ENCODE data around the gene MUC20. TPM values are rescaled to one million over a fixed set of nuclear protein-coding genes. Genes with fewer than 3 reads are reported as not detected.

MUC20 gene
- total and polyA plus RNA-seq, 7 experiments from 2014 or later: 0.66 to 17.8 (median 12.2) TPM

DNA sequence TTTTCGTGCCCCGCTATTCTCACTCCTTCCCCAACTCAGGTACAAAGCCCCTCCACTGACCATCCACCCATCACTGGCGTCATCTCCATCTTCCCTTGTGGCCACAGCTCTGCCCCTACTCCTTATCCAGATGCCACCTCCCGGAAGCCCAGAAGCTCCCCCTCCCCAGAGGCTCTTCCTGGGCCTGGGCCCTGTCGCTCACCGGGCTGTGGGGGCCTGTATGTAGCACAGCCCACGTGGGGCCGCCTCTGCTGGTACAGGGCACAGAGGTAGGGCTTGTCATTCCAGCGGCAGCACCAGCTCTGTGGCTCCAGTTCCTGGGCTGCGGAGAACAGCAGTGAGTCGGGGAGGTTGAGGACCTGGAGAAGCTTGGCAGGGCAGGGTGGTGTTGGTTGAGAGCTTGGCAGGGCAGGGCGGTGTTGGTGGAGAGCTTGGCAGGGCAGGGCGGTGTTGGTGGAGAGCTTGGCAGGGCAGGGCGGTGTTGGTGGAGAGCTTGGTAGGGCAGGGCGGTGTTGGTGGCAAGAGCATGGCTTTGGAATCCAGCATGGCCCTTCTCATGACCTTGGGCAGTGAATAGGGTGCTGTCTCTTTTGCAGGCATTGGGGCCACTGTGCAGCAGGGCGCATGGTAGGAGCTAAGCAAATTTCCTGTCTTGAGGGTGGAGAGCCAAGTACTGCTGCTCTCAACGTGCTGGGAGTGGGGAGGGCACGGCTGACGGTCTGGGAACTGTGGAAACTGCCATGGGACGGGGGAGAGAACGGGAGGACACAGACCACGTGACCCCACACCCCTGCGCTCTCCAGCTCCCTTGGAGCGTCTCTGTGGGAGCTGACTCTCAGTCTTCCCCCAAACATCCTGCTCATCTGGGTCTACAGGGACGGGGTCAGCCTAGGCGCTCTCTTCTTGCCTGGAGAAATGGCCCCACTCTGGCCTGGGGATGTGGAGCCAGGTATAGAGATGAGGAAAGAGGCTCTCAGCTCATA, 43.4 kb downstream of the MUC20 start:
- Mint-ChIP-seq H3K36me3 (no peaks in the 10 kb centered on the region), H3K9me3 (peaks cover 0 to 6% (median 0%) of the 10 kb centered on the region in 11 donors), H3K27ac (no peak overlapping the region), H3K4me3 (peak overlapping the region in 1 of 10 donors; percentile 74), H3K4me1 (peaks cover 0 to 4% (median 0%) of the 10 kb centered on the region in 7 donors), H3K27me3 (peaks cover 18 to 38% (median 31%) of the 10 kb centered on the region in 5 donors)
- Histone ChIP-seq H3K4me1 (ENCODE audit: control insufficient read depth in 2 of 2, insufficient read depth in 2 of 2, low read length in 2 of 2) (no peaks in the 10 kb centered on the region), H3K27me3 (ENCODE audit: control insufficient read depth in 2 of 2, insufficient read depth in 2 of 2, low read length in 2 of 2) (no peaks in the 10 kb centered on the region), H3K27ac (ENCODE audit: low read depth, low read length) (no peak overlapping the region), H3K36me3 (ENCODE audit: control insufficient read depth in 2 of 3, insufficient read depth in 3 of 3, low read length in 3 of 3) (no peaks in the 10 kb centered on the region), H3K4me3 (ENCODE audit: low read length) (no peak overlapping the region), H3K9me3 (ENCODE audit: control insufficient read depth in 2 of 3, low read length in 3 of 3) (no peaks in the 10 kb centered on the region)
- ATAC-seq (no peak), DNase-seq (no peak)
- intact Hi-C loops (cut with micrococcal nuclease): no loop called here
- POLR2A ChIA-PET: no interaction called here
- CTCF ChIA-PET: no interaction called here

DNA sequence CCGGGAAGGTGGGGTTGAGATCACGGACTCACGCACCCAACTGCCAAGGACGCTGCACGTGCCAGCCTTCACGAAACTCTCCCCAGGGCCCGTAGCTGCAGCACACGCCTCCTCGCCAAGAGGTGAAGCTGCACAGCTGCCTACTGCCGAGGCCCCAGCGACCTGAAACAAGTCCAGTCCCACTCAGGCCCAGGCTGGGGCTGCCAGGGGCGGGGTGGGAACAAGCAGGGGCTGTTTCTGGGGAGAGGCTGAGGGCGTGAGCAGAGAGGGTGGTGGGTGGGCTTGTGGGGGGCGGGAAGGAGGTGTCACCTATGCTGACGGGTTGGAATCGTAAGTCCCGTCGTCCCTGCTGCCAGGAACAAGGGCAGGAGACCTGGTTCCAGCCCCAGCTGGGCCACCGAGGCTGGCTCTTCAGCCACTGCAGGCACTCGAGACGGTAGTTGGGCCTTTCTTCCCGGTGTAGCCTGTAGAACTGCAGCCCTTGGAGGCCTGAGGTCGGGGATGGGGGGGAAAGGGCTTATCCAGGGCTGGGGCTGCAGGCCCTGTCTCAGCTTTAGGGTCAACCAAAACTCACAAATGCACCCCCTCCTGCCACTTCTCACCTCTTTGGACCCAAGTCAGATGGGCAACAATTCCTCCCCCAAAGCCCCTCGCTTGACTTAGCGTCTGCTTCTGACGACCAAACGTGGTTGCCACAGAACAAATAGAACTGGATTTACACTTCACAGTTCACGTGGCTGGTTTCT, 44.4 kb downstream of the MUC20 start:
- no peak for DNase-seq
- no peaks in the 10 kb centered on the region for H3K27me3 ChIP-seq (ENCODE audit: control insufficient read depth in 2 of 2, insufficient read depth in 2 of 2, low read length in 2 of 2)
- POLR2A ChIA-PET: no interaction called here
- no peaks in the 10 kb centered on the region for H3K4me1 ChIP-seq (ENCODE audit: control insufficient read depth in 2 of 2, insufficient read depth in 2 of 2, low read length in 2 of 2)
- no peaks in the 10 kb centered on the region for H3K9me3 ChIP-seq (ENCODE audit: control insufficient read depth in 2 of 3, low read length in 3 of 3)
- Mint-ChIP-seq H3K27me3 (peaks cover 9 to 32% (median 23%) of the 10 kb centered on the region in 5 donors), H3K36me3 (no peaks in the 10 kb centered on the region), H3K9me3 (peaks cover 0 to 6% (median 0%) of the 10 kb centered on the region in 11 donors), H3K4me1 (peaks cover 0 to 3% (median 0%) of the 10 kb centered on the region in 7 donors), H3K4me3 (no peak overlapping the region), H3K27ac (no peak overlapping the region)
- H3K27ac ChIP-seq (ENCODE audit: low read depth, low read length): no peak overlapping the region
- ATAC-seq: no peak
- CTCF ChIA-PET: no interaction called here
- intact Hi-C loops (cut with micrococcal nuclease): no loop called here
- H3K36me3 ChIP-seq (ENCODE audit: control insufficient read depth in 2 of 3, insufficient read depth in 3 of 3, low read length in 3 of 3): no peaks in the 10 kb centered on the region
- no peak overlapping the region for H3K4me3 ChIP-seq (ENCODE audit: low read length)

DNA sequence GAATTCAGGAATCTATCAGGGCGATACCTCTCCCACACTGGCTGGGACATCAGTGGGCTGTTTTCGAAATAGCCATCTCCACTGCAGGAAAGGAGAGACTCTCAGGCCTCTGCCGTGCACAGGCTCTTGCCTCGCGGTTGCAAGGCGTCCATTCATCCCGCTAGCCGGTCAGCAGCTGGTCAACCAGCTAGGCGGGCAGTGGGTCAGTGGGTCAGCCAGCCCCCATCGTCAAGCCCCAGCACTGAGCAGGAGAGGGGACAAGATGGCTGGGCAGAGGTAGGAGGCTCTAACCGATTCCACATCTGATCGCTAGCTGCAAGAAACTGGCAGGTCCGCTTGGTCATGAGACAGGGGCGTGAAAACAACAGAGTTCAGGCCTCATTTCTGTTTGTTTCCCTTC, 45.9 kb downstream of the MUC20 start:
- ChIA-PET POLR2A (no interaction called here), CTCF (no interaction called here)
- Histone ChIP-seq H3K9me3 (ENCODE audit: control insufficient read depth in 2 of 3, low read length in 3 of 3) (no peaks in the 10 kb centered on the region), H3K36me3 (ENCODE audit: control insufficient read depth in 2 of 3, insufficient read depth in 3 of 3, low read length in 3 of 3) (no peaks in the 10 kb centered on the region), H3K4me3 (ENCODE audit: low read length) (no peak overlapping the region), H3K4me1 (ENCODE audit: control insufficient read depth in 2 of 2, insufficient read depth in 2 of 2, low read length in 2 of 2) (no peaks in the 10 kb centered on the region), H3K27ac (ENCODE audit: low read depth, low read length) (no peak overlapping the region), H3K27me3 (ENCODE audit: control insufficient read depth in 2 of 2, insufficient read depth in 2 of 2, low read length in 2 of 2) (no peaks in the 10 kb centered on the region)
- H3K4me1 Mint-ChIP-seq: peaks cover 0 to 3% (median 0%) of the 10 kb centered on the region in 7 donors
- ATAC-seq (no peak), DNase-seq (no peak)
- peaks cover 0 to 6% (median 0%) of the 10 kb centered on the region in 11 donors for H3K9me3 Mint-ChIP-seq
- intact Hi-C loops (cut with micrococcal nuclease): no loop called here
- H3K36me3 Mint-ChIP-seq: no peaks in the 10 kb centered on the region
- no peak overlapping the region for H3K4me3 Mint-ChIP-seq
- peaks cover 0 to 22% (median 12%) of the 10 kb centered on the region in 5 donors for H3K27me3 Mint-ChIP-seq
- H3K27ac Mint-ChIP-seq: no peak overlapping the region

DNA sequence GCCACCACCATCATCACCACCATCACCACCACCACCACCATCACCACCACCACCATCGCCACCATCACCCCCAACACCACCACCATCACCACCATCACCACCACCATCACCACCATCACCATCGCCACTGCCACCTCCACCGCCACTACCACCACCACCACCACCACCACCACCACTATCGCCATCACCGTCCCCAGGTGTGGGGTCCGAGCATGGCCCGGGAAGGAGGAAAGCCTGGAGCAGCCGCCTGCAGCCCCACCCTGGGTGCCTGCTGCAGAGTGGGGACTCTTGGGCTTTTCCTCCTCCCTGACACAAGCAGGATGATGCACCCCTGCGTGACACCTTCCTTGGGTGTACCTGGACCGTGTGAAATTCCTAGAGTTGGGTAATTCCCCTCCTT, 47.0 kb downstream of the MUC20 start:
- peaks cover 0 to 20% (median 12%) of the 10 kb centered on the region in 5 donors for H3K27me3 Mint-ChIP-seq
- Histone ChIP-seq H3K27me3 (ENCODE audit: control insufficient read depth in 2 of 2, insufficient read depth in 2 of 2, low read length in 2 of 2) (no peaks in the 10 kb centered on the region), H3K4me1 (ENCODE audit: control insufficient read depth in 2 of 2, insufficient read depth in 2 of 2, low read length in 2 of 2) (no peaks in the 10 kb centered on the region), H3K9me3 (ENCODE audit: control insufficient read depth in 2 of 3, low read length in 3 of 3) (no peaks in the 10 kb centered on the region), H3K27ac (ENCODE audit: low read depth, low read length) (no peak overlapping the region), H3K4me3 (ENCODE audit: low read length) (no peak overlapping the region), H3K36me3 (ENCODE audit: control insufficient read depth in 2 of 3, insufficient read depth in 3 of 3, low read length in 3 of 3) (no peaks in the 10 kb centered on the region)
- no peak overlapping the region for H3K4me3 Mint-ChIP-seq
- peaks cover 0 to 1% (median 0%) of the 10 kb centered on the region in 5 donors for H3K36me3 Mint-ChIP-seq
- CTCF ChIA-PET: no interaction called here
- no peak overlapping the region for H3K27ac Mint-ChIP-seq
- H3K9me3 Mint-ChIP-seq: peaks cover 0 to 6% (median 0%) of the 10 kb centered on the region in 11 donors
- H3K4me1 Mint-ChIP-seq: peaks cover 0 to 1% (median 0%) of the 10 kb centered on the region in 7 donors
- intact Hi-C loops (cut with micrococcal nuclease): no loop called here
- ATAC-seq: no peak
- no peak for DNase-seq
- POLR2A ChIA-PET: no interaction called here

DNA sequence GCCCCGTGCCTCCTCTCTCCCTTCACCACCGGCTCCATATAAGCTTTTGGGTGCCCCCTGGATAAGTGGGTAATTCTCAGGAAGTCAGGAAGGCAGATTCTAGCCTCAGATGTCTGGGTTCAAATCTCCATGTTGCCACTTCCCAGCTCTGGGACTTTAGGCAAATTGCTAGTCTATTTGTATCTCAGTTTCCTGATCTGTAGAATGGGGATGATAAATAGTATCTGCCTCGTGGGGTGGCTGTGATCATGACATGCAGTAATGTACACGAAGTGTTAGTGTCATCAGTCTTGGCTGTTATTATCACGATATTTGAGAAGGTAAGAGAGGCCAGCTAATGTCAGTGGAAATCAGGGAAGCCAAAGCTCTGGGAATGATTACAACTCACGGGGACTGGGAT, 47.6 kb downstream of the MUC20 start:
- POLR2A ChIA-PET: no interaction called here
- H3K9me3 Mint-ChIP-seq: peaks cover 0 to 6% (median 0%) of the 10 kb centered on the region in 11 donors
- H3K4me1 ChIP-seq (ENCODE audit: control insufficient read depth in 2 of 2, insufficient read depth in 2 of 2, low read length in 2 of 2): no peaks in the 10 kb centered on the region

DNA sequence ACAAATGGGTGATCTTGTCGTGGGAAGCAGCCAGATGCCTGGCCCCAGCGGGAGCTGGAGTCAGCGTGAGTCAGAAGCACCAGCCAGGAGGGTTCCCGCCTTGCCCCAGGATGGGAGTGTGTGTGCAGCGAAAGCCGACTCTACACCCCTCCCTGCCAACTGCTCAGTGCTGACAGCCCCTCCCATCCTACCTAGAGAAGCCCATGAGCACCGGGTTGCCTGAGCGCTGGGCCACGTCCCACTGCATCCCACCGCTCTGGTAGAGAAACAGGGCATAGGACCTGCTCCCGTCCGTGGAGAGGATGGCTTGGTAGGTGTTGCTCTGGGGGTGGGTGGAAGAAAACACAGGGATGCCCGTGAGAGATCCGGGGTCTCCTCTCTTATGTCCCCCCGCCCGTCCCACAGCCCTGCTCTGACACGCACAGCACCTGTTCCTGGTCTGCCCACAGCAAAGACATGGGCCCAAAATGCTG, 48.1 kb downstream of the MUC20 start:
- H3K36me3 Mint-ChIP-seq: peaks cover 0 to 1% (median 0%) of the 10 kb centered on the region in 5 donors
- H3K27me3 Mint-ChIP-seq: peaks cover 0 to 10% (median 9%) of the 10 kb centered on the region in 5 donors
- Histone ChIP-seq H3K9me3 (ENCODE audit: control insufficient read depth in 2 of 3, low read length in 3 of 3) (no peaks in the 10 kb centered on the region), H3K4me3 (ENCODE audit: low read length) (no peak overlapping the region), H3K27ac (ENCODE audit: low read depth, low read length) (no peak overlapping the region), H3K4me1 (ENCODE audit: control insufficient read depth in 2 of 2, insufficient read depth in 2 of 2, low read length in 2 of 2) (no peaks in the 10 kb centered on the region), H3K36me3 (ENCODE audit: control insufficient read depth in 2 of 3, insufficient read depth in 3 of 3, low read length in 3 of 3) (no peaks in the 10 kb centered on the region), H3K27me3 (ENCODE audit: control insufficient read depth in 2 of 2, insufficient read depth in 2 of 2, low read length in 2 of 2) (no peaks in the 10 kb centered on the region)
- peak overlapping the region in 1 of 9 donors; percentile 51 for H3K27ac Mint-ChIP-seq
- ChIA-PET POLR2A (no interaction called here), CTCF (no interaction called here)
- H3K4me1 Mint-ChIP-seq: peaks cover 0 to 1% (median 0%) of the 10 kb centered on the region in 7 donors
- H3K4me3 Mint-ChIP-seq: no peak overlapping the region
- no peak for ATAC-seq
- peak in 1 of 9 donors; percentile 27 for DNase-seq
- H3K9me3 Mint-ChIP-seq: peaks cover 0 to 6% (median 0%) of the 10 kb centered on the region in 11 donors
- intact Hi-C loops (cut with micrococcal nuclease): no loop called here

More for the DNA sequence above, 47.6 kb downstream of the MUC20 start:
- DNase-seq: no peak
- no peaks in the 10 kb centered on the region for H3K27me3 ChIP-seq (ENCODE audit: control insufficient read depth in 2 of 2, insufficient read depth in 2 of 2, low read length in 2 of 2)
- Mint-ChIP-seq H3K27me3 (peaks cover 0 to 15% (median 10%) of the 10 kb centered on the region in 5 donors), H3K4me3 (no peak overlapping the region), H3K27ac (peak overlapping the region in 1 of 9 donors; percentile 51), H3K36me3 (peaks cover 0 to 1% (median 0%) of the 10 kb centered on the region in 5 donors), H3K4me1 (peaks cover 0 to 1% (median 0%) of the 10 kb centered on the region in 7 donors)
- no peak for ATAC-seq
- H3K36me3 ChIP-seq (ENCODE audit: control insufficient read depth in 2 of 3, insufficient read depth in 3 of 3, low read length in 3 of 3): no peaks in the 10 kb centered on the region
- intact Hi-C loops (cut with micrococcal nuclease): no loop called here
- no peaks in the 10 kb centered on the region for H3K9me3 ChIP-seq (ENCODE audit: control insufficient read depth in 2 of 3, low read length in 3 of 3)
- H3K27ac ChIP-seq (ENCODE audit: low read depth, low read length): no peak overlapping the region
- CTCF ChIA-PET: no interaction called here
- H3K4me3 ChIP-seq (ENCODE audit: low read length): no peak overlapping the region

Measured in naive thymus-derived CD4-positive, alpha-beta T cell (primary cell).